GM20431 (cell line): Measurements from ENCODE around the gene CHST4.

ENCODE experiments used
- in situ Hi-C: fragments of 300-500 bp; cut with MseI, MboI; formaldehyde crosslinking; loops from one replicate; pipeline ENCODE4 v1.15.0; 2020; ENCODE audit warnings: low sequenced_read_pairs; ENCODE audit not compliant: unreplicated experiment

Gene CHST4

GRCh38 chr16:71526111-71526631 lies at the start of gene CHST4:
Gene CHST4 (plus strand): TSS chr16:71526426. CDS start chr16:71536678, 10,252 bp downstream.
- in situ Hi-C loops, result no loop called here

- in situ Hi-C loops, result no loop called here
Observed at GRCh38 chr16:71476457-71477124, 49.6 kb upstream of the CHST4 start.

GRCh38 chr16:71479420-71479819 lies 46.8 kb upstream of the CHST4 start:
- in situ Hi-C loops, result no loop called here

- in situ Hi-C loops, result no loop called here
Observed at GRCh38 chr16:71480956-71481355, 45.3 kb upstream of the CHST4 start.

GRCh38 chr16:71482569-71482968 lies 43.7 kb upstream of the CHST4 start:
- in situ Hi-C loops, result no loop called here

- in situ Hi-C loops, result no loop called here
Observed at GRCh38 chr16:71484006-71484893, 42.0 kb upstream of the CHST4 start.

GRCh38 chr16:71489122-71489521 lies 37.1 kb upstream of the CHST4 start, which contains the start of gene ZNF19:
Gene ZNF19 (minus strand): TSS chr16:71489324. CDS start chr16:71482114, 7,210 bp downstream.
- in situ Hi-C loops, result no loop called here

GRCh38 chr16:71490361-71490760 lies 35.9 kb upstream of the CHST4 start:
- in situ Hi-C loops, result no loop called here

GRCh38 chr16:71491054-71491453 lies 35.2 kb upstream of the CHST4 start:
- in situ Hi-C loops, result no loop called here

- in situ Hi-C loops, result no loop called here
Observed at GRCh38 chr16:71492786-71493185, 33.4 kb upstream of the CHST4 start.

- in situ Hi-C loops, result no loop called here
Observed at GRCh38 chr16:71493213-71493612, 33.0 kb upstream of the CHST4 start.

- in situ Hi-C loops, result no loop called here
Observed at GRCh38 chr16:71498031-71498430, 28.2 kb upstream of the CHST4 start.

- in situ Hi-C loops, result loop anchor here (5.0 kb wide), 1 partner anchor 83 kb away; no protein-coding TSS in a partner anchor
Observed at GRCh38 chr16:71499775-71500364, 26.4 kb upstream of the CHST4 start.

GRCh38 chr16:71500964-71501363 lies 25.3 kb upstream of the CHST4 start:
- in situ Hi-C loops, result loop anchor here (5.0 kb wide), 1 partner anchor 84 kb away; no protein-coding TSS in a partner anchor

- in situ Hi-C loops, result loop anchor here (5.0 kb wide), 1 partner anchor 84 kb away; no protein-coding TSS in a partner anchor
Observed at GRCh38 chr16:71501547-71501946, 24.7 kb upstream of the CHST4 start.

- in situ Hi-C loops, result loop anchor here (5.0 kb wide), 1 partner anchor 87 kb away; no protein-coding TSS in a partner anchor
Observed at GRCh38 chr16:71504051-71504450, 22.2 kb upstream of the CHST4 start.

- in situ Hi-C loops, result loop anchor here (5.0 kb wide), 1 partner anchor 88 kb away; no protein-coding TSS in a partner anchor
Observed at GRCh38 chr16:71504901-71505300, 21.3 kb upstream of the CHST4 start.

GRCh38 chr16:71507061-71507460 lies 19.2 kb upstream of the CHST4 start:
- in situ Hi-C loops, result no loop called here

- in situ Hi-C loops, result no loop called here
Observed at GRCh38 chr16:71513302-71513701, 12.9 kb upstream of the CHST4 start.

GRCh38 chr16:71514476-71514875 lies 11.8 kb upstream of the CHST4 start:
- in situ Hi-C loops, result no loop called here
